H1 (cell line): Measurements from ENCODE around the gene CRTAP. TPM values are rescaled to one million over a fixed set of nuclear protein-coding genes. Genes with fewer than 3 reads are reported as not detected.

ENCODE experiments used
- CHD7 ChIP-seq: fragments of 300-600 bp; sonication (generic); IDR thresholded peaks from 2 replicates; pipeline ENCODE4 v1.7.1; 2012; ENCODE audit warnings: low read length, moderate library complexity, mild to moderate bottlenecking, inconsistent platforms; ENCODE audit not compliant: insufficient replicate concordance
- EGR1 ChIP-seq: IDR thresholded peaks from 2 replicates; pipeline ENCODE4 v1.6.1; 2011; ENCODE audit warnings: low read depth, low read length, borderline replicate concordance
- NRF1 ChIP-seq: IDR thresholded peaks from 2 replicates; pipeline ENCODE4 v1.6.1; 2011; ENCODE audit warnings: mild to moderate bottlenecking, low read depth, low read length, improper control_type of control experiment
- SP1 ChIP-seq: IDR thresholded peaks from 2 replicates; pipeline ENCODE4 v1.6.1; 2011; ENCODE audit warnings: low read depth, low read length
- TEAD4 ChIP-seq: IDR thresholded peaks from 2 replicates; pipeline ENCODE4 v1.6.1; 2012; ENCODE audit warnings: low read depth, low read length, inconsistent platforms, mixed read lengths
- USF2 ChIP-seq: IDR thresholded peaks from 2 replicates; pipeline ENCODE4 v1.6.1; 2011; ENCODE audit warnings: low read length, improper control_type of control experiment
- polyA plus RNA-seq, 7 experiments: library from polyadenylated mRNA; depleted of rRNA in 3 of 7; stranded (reverse) in 5 of 7; unstranded in 2 of 7; fragments of >200 nt in 5 of 7; fragments of 200-250 nt in 2 of 7; gene quantifications; 1 replicate in 5 of 7; 2 replicates in 1 of 7; 4 replicates in 1 of 7; pipeline versions ENCODE4 v1.2.1 to v1.2.3, GENCODE V29; 2011 to 2013; ENCODE audit warnings: missing spikeins in 2 of 7, mixed read lengths in 2 of 7
- total RNA-seq: library from RNA; stranded (reverse); fragmentation: NEBNext Ultra II Directional; extraction: Animal tissue kit (Norgen Biotek cat#: 25700); gene quantifications from 2 replicates; pipeline ENCODE4 v1.2.1, GENCODE V29; 2021

Gene CRTAP
- total and polyA plus RNA-seq, 2 of the 8 experiments (the other 6 are each of a cell fraction or from before 2014, with no cell fraction given): 159 to 188 TPM

- TF ChIP-seq CHD7 (no peak), EGR1 (no peak), SP1 (0 out of 2 replicates have a peak, but pooled peaks have one; percentile 21), NRF1 (no peak), USF2 (peak; percentile 85), TEAD4 (no peak)
- TF ChIP-seq, all 59 proteins: peak for 3
Measured at GRCh38 chr3:33128706-33129105, 14.9 kb downstream of the CRTAP start (continued).
